ENCODE results near the gene FOXP1.

- TF ChIP-seq, protein P1, sequence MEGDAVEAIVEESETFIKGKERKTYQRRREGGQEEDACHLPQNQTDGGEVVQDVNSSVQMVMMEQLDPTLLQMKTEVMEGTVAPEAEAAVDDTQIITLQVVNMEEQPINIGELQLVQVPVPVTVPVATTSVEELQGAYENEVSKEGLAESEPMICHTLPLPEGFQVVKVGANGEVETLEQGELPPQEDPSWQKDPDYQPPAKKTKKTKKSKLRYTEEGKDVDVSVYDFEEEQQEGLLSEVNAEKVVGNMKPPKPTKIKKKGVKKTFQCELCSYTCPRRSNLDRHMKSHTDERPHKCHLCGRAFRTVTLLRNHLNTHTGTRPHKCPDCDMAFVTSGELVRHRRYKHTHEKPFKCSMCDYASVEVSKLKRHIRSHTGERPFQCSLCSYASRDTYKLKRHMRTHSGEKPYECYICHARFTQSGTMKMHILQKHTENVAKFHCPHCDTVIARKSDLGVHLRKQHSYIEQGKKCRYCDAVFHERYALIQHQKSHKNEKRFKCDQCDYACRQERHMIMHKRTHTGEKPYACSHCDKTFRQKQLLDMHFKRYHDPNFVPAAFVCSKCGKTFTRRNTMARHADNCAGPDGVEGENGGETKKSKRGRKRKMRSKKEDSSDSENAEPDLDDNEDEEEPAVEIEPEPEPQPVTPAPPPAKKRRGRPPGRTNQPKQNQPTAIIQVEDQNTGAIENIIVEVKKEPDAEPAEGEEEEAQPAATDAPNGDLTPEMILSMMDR (IDR thresholded peaks at IDR 0.05), result no peak
- TF ChIP-seq POLR2A (IDR thresholded peaks at IDR 0.05; ENCODE audit: low read depth) (no peak), EP300 (IDR thresholded peaks at IDR 0.05) (no peak)
These were observed 340.3 kb downstream of the FOXP1 start for GRCh38 chr3:71243229-71243628.

Data from esophagus muscularis mucosa (tissue), 4 donors.